HG03103 (cell line): ENCODE measurements around the gene TNFRSF8.

ENCODE experiments used
- ATAC-seq: cut with Tn5 transposase; IDR thresholded peaks from one replicate; pipeline ENCODE4 v1.9.1; 2021; ENCODE audit warnings: low read depth; ENCODE audit not compliant: unreplicated experiment

The TNFRSF8 gene

DNA sequence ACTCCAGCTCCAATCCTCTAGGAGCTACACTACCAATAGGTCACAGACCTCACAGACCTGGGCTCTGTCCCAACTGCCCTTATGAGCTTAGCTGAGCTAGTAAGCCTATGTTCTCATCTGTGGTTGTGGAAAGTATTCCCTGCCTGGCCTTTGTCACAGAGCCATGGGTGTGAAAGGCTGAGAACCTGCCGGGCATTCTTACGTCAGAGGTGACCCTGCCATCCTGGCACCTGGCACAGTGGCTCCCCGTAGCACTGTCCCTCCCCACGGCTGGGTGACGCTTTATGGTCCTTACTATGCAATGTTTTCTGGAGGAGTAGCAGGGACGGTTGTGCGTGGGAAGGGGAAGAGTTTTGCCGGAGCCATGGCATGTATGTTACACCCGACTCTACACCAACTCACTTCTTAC, 107.2 kb downstream of the TNFRSF8 start:
- no peak for ATAC-seq

DNA sequence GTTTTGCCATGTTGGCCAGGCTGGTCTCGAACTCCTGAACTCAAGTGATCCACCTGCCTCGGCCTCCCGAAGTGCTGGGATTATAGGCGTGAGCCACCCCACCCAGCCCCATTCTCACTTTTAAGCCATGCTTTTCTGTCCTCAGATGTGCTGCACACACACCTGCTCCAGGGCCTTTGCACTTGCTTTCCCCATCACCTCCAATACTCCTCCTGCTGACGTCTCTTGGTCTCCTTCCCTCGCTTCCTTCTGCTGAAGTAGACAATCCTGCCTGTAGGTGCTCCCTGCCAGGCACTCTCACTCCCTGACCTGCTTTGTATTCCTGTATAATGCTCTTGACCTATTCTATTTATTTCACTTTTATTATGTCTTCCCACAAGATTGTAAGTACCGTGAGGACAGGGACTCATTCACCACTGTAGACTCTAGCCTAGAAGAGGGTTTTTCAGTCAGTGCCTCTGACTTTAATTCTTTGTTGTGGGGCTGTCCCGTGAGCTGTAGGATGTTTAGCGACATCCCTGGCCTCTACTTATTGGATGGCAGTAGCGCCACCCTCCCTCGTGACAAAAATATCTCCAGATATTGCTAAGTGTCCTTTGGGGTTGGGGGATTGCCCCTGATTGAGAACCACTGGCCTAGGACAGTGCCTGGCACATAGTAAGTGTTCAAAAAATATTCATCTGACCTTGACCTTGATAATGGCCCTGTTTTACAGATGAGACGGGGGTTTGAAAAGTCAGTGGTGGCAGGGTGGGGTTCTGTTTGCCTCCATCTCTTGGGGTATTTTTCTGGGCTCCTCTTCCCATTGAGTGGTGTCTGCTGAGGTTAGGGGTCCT, 108.3 kb downstream of the TNFRSF8 start:
- ATAC-seq = no peak

DNA sequence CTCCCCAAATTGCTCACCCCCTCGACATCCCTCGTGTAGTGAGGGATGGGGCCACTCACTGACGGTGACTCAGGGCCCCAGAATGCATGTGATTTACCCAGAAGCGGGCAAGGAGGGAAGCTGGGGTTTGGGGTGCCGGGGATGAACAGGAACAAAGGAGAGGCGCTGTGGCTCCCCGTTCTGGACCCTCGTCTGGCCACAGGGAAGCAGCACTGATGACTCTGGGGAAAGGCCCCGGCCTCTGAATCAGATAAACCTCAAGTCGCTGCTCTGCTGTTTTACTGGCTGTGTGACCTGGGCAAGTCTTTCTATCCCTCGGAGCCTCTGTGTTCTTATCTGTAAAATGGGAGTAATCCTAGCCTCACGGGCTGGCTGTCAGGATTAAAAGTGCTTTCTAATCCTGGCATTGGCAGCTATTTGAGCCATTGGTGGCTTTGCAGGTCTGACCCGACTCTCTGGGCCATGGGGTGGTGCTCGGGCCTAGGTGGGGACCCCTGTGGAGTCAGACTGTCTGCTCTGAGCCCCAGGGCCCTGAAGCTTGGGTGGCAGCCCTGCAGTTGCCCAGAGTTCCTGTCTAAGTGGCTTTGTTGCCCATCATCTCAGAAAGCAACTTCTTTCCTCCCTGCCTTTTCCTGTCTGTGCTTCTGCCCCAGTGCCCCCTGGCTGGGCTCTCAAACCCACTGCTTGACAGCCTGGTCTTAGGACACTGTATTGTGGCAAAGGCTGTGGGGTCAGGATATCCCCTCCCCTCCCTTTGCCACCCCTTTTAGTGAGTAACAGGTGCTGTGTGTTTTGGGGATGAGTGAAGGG, 109.1 kb downstream of the TNFRSF8 start:
- no peak for ATAC-seq

DNA sequence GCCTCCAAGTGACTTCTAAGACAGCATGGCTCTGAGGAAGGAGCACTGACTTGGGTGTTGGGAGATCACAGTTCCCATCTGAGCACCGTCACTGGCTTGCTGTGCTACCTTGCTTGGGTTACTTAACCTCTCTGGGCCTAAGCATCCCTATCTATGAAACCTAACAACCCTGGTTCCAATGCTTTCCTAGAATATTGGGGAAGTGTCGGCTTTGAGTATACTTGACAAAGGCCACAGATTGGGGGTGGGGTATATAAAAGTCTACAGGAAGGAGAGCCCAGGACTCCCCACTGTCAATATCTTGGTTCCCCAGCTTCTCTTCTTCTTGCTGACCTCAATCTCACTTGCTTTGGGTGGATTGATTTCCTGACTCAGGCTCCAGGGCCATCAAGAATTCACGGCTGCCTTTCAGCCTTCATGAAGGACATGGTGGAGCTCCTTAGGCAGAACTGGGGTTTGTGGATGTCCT, 110.0 kb downstream of the TNFRSF8 start:
- ATAC-seq = no peak

DNA sequence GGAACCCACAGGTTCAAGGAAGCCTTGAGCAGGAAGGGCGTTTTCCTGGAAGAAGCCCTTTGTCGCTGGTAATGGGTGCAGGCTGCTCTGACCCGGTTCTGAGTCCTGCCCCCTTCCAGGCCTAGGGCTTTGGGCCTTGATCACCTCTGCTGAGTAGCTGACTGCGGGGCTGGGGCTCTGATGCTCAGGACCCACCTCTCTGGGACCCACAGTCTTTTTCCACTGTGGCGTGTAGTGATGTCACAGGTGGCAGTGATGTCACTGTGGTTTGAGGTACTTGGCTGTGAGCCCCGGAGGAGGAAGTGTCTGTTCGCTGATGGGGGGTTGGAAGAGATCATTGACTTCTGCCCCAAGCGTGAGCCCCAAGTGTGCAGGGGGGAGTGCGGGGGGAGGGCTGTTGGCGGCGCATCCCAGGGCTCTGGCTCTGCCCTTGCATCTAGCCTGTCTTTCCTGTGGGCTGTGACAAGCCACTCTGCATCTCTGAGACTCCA, 110.6 kb downstream of the TNFRSF8 start:
- ATAC-seq = no peak

DNA sequence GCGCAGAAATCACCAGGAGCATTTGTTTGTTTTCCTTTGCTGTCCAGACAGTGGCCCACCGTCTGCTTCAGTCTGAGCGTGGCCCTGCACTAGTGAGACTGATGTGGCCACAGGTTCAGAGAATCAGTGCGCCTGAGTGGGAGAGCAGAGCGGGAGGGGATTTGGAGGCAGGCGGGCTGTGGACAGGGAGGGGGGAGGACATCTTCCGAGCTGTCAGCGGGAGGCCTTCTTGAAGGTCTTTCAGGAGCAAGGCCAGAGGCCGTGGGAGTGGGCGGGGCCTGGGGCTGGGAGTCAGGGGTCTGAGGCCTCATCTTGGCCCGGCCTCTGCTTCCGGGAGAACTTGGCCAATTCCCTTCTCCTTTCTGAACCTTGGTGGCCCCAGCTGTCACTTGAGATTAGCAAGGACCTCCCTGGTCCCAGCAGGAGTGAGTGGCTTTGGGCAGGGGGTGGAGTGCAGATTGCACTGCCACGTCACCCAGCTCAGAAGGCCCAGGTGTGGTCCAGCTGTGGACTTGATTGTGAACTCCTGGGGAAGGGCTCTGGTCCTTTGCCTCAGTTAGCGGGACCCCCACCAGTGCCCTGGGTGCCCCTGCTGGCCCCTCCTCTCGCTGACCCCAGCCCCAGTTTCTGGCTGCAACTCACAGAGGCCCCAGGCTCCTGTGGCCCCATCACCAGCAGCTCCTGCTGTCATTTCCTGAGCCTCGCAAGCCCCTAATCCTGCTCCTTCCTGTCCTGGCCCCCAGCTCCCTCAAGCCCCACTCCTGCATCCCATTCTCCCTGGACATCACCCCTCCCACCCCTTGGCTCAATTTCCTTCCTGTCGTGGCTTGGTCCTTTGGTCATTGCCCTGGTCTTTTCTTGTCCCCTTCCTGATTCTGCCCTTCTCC, 112.1 kb downstream of the TNFRSF8 start:
- ATAC-seq = no peak

DNA sequence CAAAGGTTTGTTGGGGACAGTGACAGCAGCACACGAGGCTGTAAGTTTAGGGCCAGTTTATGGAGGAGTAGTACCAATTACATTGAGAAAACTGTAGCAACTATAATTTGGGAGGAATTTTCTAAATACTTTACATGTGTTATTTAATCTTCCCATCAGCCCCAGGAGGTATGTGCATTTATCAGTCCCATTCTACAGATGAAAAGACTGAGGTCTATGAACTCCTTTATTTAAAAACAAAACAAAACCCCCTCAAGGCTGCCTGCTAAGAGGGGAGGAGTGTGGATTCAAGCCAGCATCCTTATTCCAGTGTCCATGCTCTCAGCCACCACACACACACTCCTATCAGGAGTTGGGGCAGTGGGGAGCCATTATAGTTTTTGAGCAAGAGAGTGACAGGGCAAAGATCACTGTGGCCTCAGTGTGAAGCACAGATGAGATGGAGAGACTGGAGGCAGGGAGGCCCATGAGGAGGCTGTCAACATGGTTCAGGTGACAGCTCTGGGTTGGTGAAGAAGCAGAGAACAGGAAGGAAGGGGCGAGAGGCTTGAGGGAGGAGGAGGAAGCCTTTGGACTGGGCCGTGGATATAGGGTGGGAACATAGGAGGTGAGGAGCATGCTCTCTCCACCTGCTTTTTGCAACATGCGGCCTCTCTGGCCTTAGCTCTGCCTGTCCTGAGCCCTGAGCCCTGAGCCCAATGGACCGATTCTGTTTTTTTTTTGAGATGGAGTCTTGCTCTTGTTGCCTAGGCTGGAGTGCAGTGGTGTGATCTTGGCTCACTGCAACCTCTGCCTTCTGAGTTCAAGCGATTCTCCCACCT, 113.4 kb downstream of the TNFRSF8 start:
- ATAC-seq = no peak

DNA sequence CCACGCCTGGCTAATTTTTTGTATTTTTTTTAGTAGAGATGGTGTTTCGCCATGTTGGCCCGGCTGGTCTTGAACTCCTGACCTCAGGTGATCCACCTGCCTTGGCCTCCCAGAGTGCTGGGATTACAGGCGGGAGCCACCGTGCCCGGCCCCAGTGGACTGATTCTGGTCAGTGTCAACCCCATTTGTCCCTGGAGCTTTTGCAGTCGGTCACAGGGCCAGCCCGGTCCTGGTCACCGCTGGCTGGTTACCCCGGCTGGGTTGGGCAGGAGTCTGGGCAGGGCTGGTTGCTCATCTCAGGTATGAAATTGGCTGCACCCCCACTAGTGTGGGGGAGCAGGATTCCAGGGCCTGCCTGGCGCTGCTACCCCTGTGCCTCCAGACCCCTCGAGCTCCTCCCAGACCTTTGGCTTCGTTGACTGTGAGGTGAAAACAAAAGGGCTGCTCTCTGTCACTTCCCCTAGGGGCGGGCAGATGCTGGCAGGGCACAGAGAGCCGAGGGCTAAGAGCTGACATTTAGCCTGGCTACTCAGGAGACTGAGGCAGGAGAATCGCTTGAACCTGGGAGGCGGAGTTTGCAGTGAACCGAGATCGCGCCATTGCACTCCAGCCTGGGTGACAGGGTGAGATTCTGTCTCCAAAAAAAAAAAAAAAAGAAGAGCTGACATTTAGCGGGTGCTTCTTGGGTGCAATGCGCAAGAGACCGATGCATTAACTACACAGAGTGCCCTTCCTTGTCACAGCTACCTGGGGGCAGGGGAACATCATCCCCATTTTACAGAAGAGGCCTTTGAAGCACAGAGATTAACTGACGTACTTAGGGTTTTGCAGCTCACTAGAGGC, 114.3 kb downstream of the TNFRSF8 start:
- no peak for ATAC-seq

DNA sequence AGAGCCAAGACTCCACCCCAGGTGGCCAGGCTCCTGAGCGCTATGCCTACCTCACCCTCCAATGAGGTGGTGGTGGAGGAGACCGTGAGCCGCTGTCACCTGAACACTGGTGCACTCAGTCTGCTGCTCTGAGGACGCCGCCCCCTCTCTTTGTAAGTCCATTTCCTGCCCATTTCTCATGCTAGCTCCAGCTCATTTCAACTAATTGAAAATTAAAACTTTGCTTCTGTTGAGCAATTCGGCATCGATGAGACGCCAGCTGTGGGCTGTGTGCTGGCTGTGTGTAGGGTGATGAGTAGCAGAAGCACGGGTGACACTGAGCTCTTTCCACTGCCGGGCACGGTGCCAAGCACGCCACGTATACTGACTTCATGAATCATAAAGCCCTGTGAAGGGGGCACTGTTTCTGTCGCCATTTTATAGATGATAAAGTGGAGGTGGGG, 114.9 kb downstream of the TNFRSF8 start:
- ATAC-seq = no peak

DNA sequence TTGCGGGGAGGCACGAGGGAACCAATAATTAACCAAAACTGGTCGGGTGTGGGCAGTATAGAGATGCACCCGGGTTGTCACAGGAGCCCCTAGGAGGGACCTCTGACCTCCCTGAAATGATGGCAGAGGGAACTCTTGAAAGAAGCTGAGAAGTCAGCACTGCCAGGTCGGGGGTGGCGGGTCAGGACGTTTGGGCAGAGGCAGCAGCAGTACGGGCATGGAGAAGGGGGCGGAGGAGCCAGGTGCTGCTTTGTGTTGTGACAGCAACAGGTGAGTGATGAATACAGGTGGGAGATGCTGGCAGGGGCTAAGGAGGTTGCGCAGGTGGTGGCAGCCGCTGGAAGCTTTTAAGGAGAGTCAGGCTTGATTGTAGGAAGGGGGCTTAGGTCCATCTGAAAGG, 115.4 kb downstream of the TNFRSF8 start:
- no peak for ATAC-seq

DNA sequence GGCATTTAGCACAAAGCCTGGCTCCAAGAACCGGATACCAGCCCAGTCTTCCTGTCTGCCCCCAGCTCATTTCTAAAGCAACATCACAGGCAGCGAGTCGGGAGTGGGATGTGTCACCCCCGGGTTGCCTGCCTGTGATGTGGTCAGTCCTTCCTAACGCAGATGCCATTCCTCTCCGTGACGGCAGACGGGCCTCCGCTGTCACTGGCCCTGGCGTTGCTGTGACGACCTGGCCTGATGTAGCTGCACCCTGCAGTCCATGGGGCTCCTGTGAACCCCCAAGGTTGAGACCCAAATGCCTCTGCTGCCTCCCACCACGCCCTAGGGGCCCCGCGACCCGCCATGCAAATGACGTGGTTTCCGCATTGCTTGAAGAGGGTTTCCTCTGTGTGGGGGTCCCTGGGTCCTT, 116.0 kb downstream of the TNFRSF8 start:
- no peak for ATAC-seq

DNA sequence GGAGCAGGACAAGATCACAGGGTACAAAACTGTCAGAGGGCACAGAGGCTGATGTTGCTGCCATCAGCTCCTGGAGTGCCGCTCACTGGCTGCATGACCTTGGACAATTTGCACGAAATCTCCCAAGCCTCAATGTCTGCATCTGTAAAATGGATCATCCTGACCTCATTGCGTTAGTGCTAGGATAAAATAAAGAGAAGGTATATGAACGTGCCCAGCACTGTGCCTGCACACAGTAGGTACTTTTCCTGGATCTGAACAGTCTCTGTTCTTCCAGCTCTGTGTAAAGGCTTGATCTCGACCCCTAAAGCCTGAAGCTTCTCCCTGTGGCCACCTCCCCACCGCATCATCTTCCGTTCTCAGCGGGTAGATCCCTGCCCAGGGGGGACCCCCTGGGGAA, 116.6 kb downstream of the TNFRSF8 start:
- ATAC-seq = no peak

DNA sequence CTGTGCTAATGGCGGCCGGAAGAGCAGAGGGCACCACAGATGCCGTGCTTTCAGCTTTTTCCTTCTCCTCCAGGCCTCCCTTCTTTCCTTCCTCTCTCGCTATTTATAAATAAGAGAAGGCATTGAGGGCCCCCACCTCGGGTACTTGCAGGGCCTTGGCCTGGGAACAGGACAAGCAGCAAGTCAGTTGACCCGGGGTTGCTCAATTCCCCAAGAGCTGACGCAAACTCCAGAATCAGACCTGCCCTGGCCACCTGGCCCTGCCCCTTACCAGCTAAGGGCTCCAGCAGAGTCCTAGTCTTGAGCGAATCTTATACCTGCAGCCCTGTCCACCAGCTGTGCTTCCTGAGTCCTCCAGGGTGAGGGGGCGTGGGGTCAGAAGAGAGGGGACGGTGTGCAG, 117.2 kb downstream of the TNFRSF8 start:
- ATAC-seq = no peak

DNA sequence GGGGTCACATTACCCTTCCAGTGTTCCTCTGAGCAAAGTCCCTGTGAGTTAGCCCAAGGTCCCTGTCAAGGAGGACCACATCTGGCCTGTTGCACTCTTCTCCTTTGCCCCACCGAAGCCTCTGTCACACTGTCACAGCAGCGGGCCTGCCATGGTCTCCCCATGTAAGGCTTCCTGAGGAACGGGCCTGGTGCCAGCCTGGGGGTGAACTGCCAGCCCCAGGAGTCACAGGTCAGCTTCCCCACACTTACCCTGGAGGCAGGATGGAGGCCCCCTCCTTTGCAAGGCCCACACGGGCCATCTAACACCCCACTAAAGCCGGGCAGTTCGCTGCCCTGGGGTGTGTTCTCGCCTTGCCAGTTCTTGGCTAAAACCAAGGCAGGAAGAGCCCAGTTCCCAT, 117.8 kb downstream of the TNFRSF8 start:
- no peak for ATAC-seq

DNA sequence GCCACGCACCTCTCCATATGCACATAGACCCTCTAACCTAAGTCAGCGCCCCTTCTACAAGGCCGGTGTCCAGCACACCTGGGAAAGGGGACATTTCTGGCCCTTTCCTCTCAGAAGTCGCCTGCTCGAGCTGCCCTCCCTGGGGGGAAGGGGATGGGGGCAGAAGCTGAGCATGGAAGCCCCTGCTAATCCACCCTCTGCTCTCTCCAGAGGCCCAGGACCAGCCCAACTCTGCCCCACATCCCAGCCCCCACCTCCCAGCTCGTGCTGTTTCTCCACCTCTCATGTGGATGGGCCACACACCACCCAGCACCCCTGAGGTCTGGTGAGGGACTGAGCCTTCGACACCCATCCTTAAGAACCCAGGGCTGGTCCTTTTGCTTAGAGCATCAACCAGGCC, 118.5 kb downstream of the TNFRSF8 start:
- ATAC-seq = no peak

DNA sequence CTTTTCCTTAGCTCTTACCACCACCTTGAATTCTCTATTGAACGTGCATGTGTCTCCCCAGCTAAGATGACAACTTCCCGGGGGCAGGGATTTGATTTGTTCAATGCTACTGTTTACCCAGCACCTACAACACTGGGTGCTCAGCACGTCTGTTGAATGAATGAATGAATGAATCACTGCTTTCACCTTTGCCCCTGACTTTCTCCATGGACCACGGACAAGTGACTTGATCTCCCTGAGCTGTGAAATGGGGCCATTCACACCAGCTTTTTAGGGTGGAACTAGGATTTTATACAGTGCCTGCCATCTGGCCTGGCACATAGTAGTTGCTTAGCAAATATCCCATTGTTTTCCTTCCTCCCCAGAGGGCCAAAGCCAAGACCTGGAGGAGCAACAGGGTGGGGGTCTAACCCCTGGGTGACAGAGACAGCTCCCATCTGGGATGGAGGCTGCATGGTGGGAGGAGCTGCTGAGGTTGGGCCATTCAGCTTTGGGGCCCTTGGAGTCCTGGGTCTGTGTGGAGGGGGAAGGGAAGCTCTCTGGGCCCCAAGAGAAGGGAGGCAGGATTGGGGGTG, 119.4 kb downstream of the TNFRSF8 start:
- ATAC-seq = no peak

DNA sequence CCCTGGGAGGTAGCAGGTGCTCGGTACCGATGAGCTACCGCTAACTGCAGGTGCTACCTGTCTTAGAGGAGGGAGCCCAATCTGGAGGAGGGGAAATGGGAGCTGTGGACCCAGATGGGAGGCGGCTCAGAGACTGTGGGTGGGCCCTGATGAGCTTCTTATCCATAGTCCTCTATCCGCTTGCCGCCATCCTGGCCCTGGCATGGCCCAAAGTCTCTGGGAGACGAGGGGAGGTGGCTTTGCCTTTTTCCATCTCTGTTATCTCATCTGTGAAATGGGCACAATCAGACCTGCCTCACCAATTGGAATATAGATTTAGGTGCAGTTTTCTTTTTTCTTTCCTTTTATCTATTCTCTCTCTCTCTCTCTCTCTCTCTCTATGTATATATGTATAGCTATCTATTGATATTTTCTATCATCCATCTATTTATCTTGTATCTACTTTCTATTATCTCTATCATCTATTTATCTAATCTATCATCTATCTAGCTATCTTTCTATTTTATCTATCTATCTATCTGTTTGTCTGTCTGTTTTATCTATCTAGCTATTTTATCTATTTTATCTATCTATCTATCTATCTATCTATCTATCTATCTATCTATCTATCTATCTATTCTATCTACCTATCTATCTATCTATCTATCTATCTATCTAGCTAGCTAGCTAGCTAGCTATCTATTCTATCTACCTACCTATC, 120.1 kb downstream of the TNFRSF8 start:
- ATAC-seq = no peak
